UCSD-AML1 (cell line): ENCODE measurements around the gene IMMP2L.

Experiments
- DNase-seq: peaks from one replicate; lab custom pipeline; 2025; ENCODE audit not compliant: unreplicated experiment; lab: John Stamatoyannopoulos, UW

The IMMP2L gene

GRCh38 chr7:111407258-111407657 is 155.0 kb downstream of the IMMP2L start:
- no peak for DNase-seq

- no peak for DNase-seq
Observed at GRCh38 chr7:111405621-111406020, 156.7 kb downstream of the IMMP2L start.

DNA sequence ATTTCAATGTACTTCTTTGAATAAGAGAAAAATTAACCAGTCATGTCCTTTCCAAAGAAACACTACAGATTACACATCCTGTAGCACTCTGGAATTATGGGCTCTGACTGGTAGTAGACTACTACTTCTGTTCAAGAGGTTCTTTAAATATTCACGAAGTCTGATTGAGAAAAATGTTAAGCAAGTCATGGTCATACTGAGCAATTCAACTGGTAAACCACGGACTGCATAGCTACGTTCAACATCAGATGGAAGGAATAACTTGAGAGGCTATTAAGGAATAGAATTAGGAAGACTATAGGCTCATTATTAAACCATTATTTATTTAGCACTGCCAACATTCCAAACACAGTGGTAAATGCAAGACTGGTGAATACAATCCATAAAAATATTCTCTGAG is 160.8 kb downstream of the IMMP2L start:
- no peak for DNase-seq

GRCh38 chr7:111400088-111400487 is 162.2 kb downstream of the IMMP2L start:
- no peak for DNase-seq

GRCh38 chr7:111394891-111395290 is 167.4 kb downstream of the IMMP2L start:
- DNase-seq: no peak

- no peak for DNase-seq
Observed at GRCh38 chr7:111393011-111393754, 169.1 kb downstream of the IMMP2L start.

GRCh38 chr7:111392294-111392693 is 170.0 kb downstream of the IMMP2L start:
- DNase-seq: no peak

GRCh38 chr7:111390000-111390399 is 172.3 kb downstream of the IMMP2L start:
- DNase-seq: no peak

DNA sequence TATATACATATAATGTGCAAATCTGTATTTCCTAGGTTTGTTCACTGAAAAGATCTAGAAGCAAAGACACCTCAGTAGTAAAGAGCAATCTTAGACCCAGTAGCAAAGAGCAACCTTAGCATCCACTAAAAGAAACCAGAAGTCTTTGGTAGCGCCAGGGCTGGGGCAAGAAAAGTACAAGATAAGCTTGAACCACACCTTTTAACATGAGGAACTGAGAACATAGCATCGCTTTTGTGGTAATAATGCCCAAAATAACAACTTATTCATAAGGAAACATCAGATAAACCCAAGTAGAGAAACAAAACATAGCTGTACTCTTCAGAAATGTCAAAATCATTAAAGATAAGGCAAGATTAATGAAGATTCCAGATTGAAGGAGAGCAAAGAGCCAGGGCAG is 173.4 kb downstream of the IMMP2L start:
- DNase-seq: no peak

GRCh38 chr7:111388016-111388415 is 174.3 kb downstream of the IMMP2L start:
- DNase-seq: no peak

- no peak for DNase-seq
Observed at GRCh38 chr7:111384065-111384891, 178.0 kb downstream of the IMMP2L start.

GRCh38 chr7:111383133-111383532 is 179.2 kb downstream of the IMMP2L start:
- no peak for DNase-seq

DNA sequence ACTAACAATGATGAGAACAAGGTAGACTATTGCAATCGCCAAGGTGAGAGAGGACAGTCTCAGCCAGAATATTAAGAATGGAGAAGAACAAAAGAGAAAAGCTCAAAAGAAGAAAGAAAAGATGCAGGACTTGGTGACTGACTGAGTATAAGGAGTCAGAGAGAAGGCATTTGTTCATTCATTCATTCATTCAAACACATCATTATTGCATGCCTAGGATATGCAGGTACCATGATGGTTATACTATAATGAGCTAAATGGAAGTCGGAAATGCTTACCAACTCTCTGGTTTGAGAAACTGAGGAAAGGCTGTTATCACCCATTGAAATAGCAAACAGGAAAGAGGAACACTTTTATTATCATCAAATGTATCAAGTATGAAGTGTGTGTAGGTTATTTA is 180.7 kb downstream of the IMMP2L start:
- no peak for DNase-seq

- no peak for DNase-seq
Observed at GRCh38 chr7:111380945-111381344, 181.3 kb downstream of the IMMP2L start.

GRCh38 chr7:111374027-111374426 is 188.3 kb downstream of the IMMP2L start:
- no peak for DNase-seq

DNA sequence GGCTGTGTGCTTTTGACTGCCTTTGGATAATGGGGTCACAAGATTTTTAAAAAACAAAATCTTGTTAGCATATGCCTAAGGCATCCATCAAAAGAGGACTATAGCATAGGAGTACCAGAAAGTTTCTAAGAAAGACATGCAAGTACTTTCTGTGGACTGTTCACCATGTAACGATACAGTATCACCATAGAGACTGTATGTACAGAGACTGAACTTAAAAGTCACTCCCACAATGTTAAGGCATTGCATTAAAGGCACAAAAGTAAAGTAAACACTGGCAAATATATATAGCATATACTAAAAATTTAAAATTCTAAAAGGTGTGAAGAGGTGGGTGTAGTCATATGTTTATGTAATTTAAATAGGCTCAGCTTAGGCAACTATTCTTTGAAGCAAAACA is 190.9 kb downstream of the IMMP2L start:
- DNase-seq: no peak

GRCh38 chr7:111370002-111370401 is 192.3 kb downstream of the IMMP2L start:
- no peak for DNase-seq

DNA sequence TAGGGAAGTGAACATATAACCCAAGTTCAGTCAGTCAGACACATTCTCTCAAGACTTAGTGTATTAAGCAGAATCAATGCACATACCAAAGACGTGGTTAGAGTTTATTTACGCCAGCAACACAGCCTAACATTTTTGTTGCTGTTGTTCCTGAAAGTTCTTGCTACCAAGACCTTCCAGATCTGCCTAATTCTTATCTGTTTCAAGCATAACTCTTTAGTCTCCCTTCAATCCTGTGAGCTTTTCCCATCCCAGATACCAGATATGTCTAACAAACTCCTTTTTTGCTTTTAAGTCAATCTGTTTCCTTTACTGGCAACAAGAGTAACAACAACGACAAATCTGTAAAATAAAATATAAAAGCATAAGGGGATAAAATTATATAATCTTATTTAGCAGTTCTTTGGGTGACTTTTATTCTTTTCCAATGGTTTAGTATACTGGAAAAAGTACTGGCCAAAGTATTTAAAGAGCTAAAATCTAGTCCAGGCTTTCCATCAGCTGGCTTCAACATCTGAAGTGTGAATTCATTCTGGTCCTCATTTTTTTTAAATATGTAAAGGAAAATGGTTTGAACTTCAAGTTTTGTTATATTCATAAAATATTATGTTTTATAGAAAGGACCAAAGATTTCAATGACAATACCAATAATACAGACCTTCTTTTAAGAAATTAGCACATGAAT is 193.8 kb downstream of the IMMP2L start:
- DNase-seq: no peak

GRCh38 chr7:111364413-111364812 is 197.9 kb downstream of the IMMP2L start:
- no peak for DNase-seq

- no peak for DNase-seq
Observed at GRCh38 chr7:111363099-111363498, 199.2 kb downstream of the IMMP2L start.

- DNase-seq: no peak
Observed at GRCh38 chr7:111362506-111363054, 199.7 kb downstream of the IMMP2L start.

- DNase-seq: no peak
Observed at GRCh38 chr7:111358915-111359314, 203.4 kb downstream of the IMMP2L start.
